Lung (tissue), 12 donors: ENCODE data around the gene CABLES1. TPM values are rescaled to one million over a fixed set of nuclear protein-coding genes. Genes with fewer than 3 reads are reported as not detected.
A peak's percentile ranks its signal among the peaks of the same experiment; 100 is the strongest.

ENCODE experiments used
- ATAC-seq: fragments of 200-7000 bp; cut with Tn5 transposase; one replicate; pipeline ENCODE4 v1.9.1; 2020; ENCODE audit warnings: moderate number of reproducible peaks; ENCODE audit not compliant: insufficient read depth, low FRiP score
- DNase-seq, 3 donors: peaks; one replicate each; pipeline ENCODE4 v3.0.0-alpha.2; 2013 to 2017
- H3K27ac ChIP-seq, 2 donors: one replicate each; pipeline ENCODE4 v1.5.1; 2013; ENCODE audit warnings: mild to moderate bottlenecking in 2 of 2, moderate library complexity in 2 of 2, control low read depth in 1 of 2, inconsistent platforms in 1 of 2, low read depth in 1 of 2, low read length in 1 of 2
- H3K27me3 ChIP-seq, 3 donors: one replicate each; pipeline ENCODE4 v1.5.1; 2013; ENCODE audit warnings: low read length in 2 of 3; ENCODE audit not compliant: control insufficient read depth in 3 of 3, insufficient read depth in 3 of 3
- H3K36me3 ChIP-seq, 4 donors: one replicate each; pipeline ENCODE4 v1.5.1; 2013; ENCODE audit warnings: low read length in 4 of 4, mild to moderate bottlenecking in 1 of 4, moderate library complexity in 1 of 4; ENCODE audit not compliant: control insufficient read depth in 4 of 4, insufficient read depth in 4 of 4
- H3K4me1 ChIP-seq, 5 donors: one replicate each; pipeline ENCODE4 v1.5.1; 2013; ENCODE audit warnings: low read length in 5 of 5, mild to moderate bottlenecking in 2 of 5, moderate library complexity in 1 of 5; ENCODE audit not compliant: control insufficient read depth in 5 of 5, insufficient read depth in 5 of 5
- H3K4me3 ChIP-seq: one replicate; pipeline ENCODE4 v1.5.1; 2013; ENCODE audit warnings: mild to moderate bottlenecking, control low read depth, moderate library complexity
- H3K9ac ChIP-seq, 2 donors: one replicate each; pipeline ENCODE4 v1.5.1; 2013; ENCODE audit warnings: low read length in 2 of 2, control low read depth in 1 of 2; ENCODE audit not compliant: insufficient read depth in 1 of 2
- H3K9me3 ChIP-seq, 4 donors: one replicate each; pipeline ENCODE4 v1.5.1; 2013; ENCODE audit warnings: low read length in 3 of 4, mild to moderate bottlenecking in 1 of 4, moderate library complexity in 1 of 4; ENCODE audit not compliant: control insufficient read depth in 4 of 4, insufficient read depth in 3 of 4
- WGBS, 2 donors: extraction: QIAGEN DNeasy Blood & Tissue Kit; methylation state at CpG; one replicate each; pipeline ENCODE4 v1.1.7; 2013; 5-methylcytosine and 5-hydroxymethylcytosine counted together
- polyA plus RNA-seq, 2 donors: library from polyadenylated mRNA; stranded (reverse); fragments of 200-250 nt; gene quantifications; one replicate each; pipeline ENCODE4 v1.2.1, GENCODE V29; 2013
- total RNA-seq, 2 donors: library from RNA; depleted of rRNA in 1 of 2; stranded (reverse); fragments of >200 nt in 1 of 2; gene quantifications; one replicate each; pipeline ENCODE4 v1.2.1, GENCODE V29; 2014 to 2021
- TF ChIP-seq, protein P1 (sequence below): IDR thresholded peaks from 2 replicates; pipeline ENCODE4 v1.5.1; 2012; ENCODE audit warnings: mild to moderate bottlenecking; ENCODE audit errors: control extremely low read depth, extremely low read depth
- donor health status: control.
- donor health status: control.
- donor health status: Bipolar disorder and iron deficiency.
- donor health status: healthy.
- donor health status: DM: yes; HTN: yes; CAD: no.

Gene CABLES1
- total and polyA plus RNA-seq, 4 donors: 4.2 to 32.6 (median 14.7) TPM

DNA sequence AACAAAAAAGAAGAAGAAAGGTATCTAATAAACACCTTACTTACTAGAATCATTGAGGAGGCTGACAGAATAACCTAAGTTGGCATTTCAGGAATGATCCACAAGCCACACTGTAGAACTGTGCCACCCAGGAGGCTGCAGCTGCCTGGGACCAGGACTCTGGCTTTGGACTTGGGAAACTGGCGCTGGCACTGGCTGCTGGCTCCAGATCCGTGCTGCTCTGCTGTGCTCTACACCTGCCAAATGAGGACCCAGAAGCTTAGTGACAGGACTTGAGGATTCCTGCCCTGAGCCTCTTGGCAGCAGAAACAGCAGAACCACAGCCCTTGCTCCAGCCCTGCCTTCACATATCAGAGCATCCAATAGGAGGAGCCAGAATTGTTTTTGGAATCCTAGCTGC is 113.5 kb downstream of the CABLES1 start:
- Histone ChIP-seq H3K9ac (no peak overlapping the region), H3K9me3 (no peaks in the 10 kb centered on the region), H3K27ac (no peak overlapping the region), H3K27me3 (no peaks in the 10 kb centered on the region), H3K4me3 (no peak overlapping the region), H3K36me3 (peaks cover 0 to 19% (median 15%) of the 10 kb centered on the region in 4 donors), H3K4me1 (peaks cover 0 to 5% (median 3%) of the 10 kb centered on the region in 5 donors)
- DNase-seq: no peak
- TF ChIP-seq, protein P1, sequence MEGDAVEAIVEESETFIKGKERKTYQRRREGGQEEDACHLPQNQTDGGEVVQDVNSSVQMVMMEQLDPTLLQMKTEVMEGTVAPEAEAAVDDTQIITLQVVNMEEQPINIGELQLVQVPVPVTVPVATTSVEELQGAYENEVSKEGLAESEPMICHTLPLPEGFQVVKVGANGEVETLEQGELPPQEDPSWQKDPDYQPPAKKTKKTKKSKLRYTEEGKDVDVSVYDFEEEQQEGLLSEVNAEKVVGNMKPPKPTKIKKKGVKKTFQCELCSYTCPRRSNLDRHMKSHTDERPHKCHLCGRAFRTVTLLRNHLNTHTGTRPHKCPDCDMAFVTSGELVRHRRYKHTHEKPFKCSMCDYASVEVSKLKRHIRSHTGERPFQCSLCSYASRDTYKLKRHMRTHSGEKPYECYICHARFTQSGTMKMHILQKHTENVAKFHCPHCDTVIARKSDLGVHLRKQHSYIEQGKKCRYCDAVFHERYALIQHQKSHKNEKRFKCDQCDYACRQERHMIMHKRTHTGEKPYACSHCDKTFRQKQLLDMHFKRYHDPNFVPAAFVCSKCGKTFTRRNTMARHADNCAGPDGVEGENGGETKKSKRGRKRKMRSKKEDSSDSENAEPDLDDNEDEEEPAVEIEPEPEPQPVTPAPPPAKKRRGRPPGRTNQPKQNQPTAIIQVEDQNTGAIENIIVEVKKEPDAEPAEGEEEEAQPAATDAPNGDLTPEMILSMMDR: no peak
- WGBS, 2 donors: 97 to 100% methylated on average over 2 of the region's 2 CpGs
- no peak for ATAC-seq

DNA sequence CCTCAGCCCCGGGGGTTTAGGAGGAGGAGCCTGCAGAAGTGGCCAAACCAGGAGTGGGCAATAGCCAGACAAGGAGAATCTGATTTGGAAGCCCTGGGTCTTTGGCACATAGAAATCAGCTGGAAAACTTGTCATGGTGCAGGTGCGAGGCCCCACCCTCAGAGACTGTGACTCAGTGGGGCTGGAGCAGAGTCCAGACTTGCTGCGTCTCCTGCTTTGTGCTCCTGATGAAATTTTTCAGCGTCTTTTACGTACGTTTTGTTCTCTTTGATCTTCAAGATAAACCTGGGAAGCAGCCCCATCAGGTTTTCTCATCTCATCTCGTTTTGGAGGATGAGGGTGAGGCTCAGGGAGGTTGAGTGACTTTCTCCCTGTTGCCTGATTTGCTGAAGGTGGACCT is 114.1 kb downstream of the CABLES1 start:
- peaks cover 0 to 5% (median 3%) of the 10 kb centered on the region in 5 donors for H3K4me1 ChIP-seq
- no peak overlapping the region for H3K9ac ChIP-seq
- TF ChIP-seq, protein P1: no peak
- no peaks in the 10 kb centered on the region for H3K9me3 ChIP-seq
- no peaks in the 10 kb centered on the region for H3K27me3 ChIP-seq
- H3K36me3 ChIP-seq: peaks cover 0 to 23% (median 16%) of the 10 kb centered on the region in 4 donors
- DNase-seq: no peak
- no peak overlapping the region for H3K27ac ChIP-seq
- no peak overlapping the region for H3K4me3 ChIP-seq
- 87 to 94% methylated on average over 7 of the region's 7 CpGs for WGBS, 2 donors
- no peak for ATAC-seq

DNA sequence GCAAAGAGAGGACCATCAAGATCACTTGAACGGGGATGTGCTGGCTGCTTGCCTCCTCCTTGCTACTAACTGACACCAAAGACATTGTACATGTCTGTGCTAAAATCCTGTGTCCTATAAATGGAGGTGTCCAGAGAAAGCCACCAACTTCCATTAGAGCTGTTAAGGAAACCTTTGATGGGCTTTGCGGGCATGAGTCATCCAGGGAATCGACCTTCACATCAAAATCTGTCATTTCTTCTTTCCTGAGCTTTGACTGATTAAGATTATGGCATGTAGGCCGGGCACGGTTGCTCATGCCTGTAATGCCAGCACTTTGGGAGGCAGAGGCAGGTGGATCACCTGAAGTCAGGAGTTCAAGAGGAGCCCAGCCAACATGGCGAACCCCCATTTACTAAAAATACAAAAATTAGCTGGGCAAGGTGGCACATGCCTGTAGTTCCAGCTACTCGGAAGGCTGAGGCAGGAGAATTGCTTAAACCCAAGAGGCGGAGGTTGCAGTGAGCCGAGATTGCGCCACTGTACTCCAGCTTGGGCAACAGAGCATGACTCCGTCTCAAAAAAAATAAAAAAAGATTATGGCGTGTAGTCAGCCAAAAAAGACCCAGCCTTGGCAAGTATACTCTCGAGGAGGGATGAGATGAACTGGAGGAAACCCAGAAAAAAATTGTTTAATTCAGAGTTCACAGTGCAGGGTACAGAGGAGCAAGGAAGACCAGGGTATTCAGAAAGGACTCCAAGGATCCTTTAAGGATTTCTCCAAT is 115.8 kb downstream of the CABLES1 start:
- ATAC-seq (peak; percentile 28), DNase-seq (peak in 2 of 3 donors; percentile 58 to 79)
- Histone ChIP-seq H3K4me3 (no peak overlapping the region), H3K9me3 (no peaks in the 10 kb centered on the region), H3K4me1 (peaks cover 0 to 5% (median 3%) of the 10 kb centered on the region in 5 donors), H3K9ac (no peak overlapping the region), H3K36me3 (peaks cover 0 to 23% (median 16%) of the 10 kb centered on the region in 4 donors), H3K27me3 (no peaks in the 10 kb centered on the region), H3K27ac (peak overlapping the region in 1 of 2 donors; percentile 66)
- TF ChIP-seq, protein P1: no peak
- 38 to 61% methylated on average over 13 of the region's 13 CpGs for WGBS, 2 donors
